HL-60 (cell line): ENCODE data around the gene SUSD4.

ENCODE experiments used
- DNase-seq, 2 experiments: peaks; one replicate each; pipeline ENCODE4 v3.0.0-alpha.2; 2010 to 2020; ENCODE audit warnings: low read depth in 1 of 2, low spot score in 1 of 2
- H3K27ac ChIP-seq: fragments of 250-450 bp; sonication (Bioruptor Pico); replicated peaks from 2 replicates; pipeline ENCODE4 v1.5.1; 2020; ENCODE audit warnings: mild to moderate bottlenecking, moderate library complexity
- H3K27me3 ChIP-seq: fragments of 250-450 bp; sonication (Bioruptor Pico); 2 replicates; pipeline ENCODE4 v1.5.1; 2021; ENCODE audit warnings: mild to moderate bottlenecking, moderate library complexity; ENCODE audit not compliant: insufficient read depth, poor library complexity, severe bottlenecking
- H3K4me3 ChIP-seq: replicated peaks from 2 replicates; pipeline ENCODE4 v1.5.1; 2011; ENCODE audit warnings: mild to moderate bottlenecking, control low read depth, low read length; ENCODE audit not compliant: insufficient read depth
- CTCF ChIP-seq: IDR thresholded peaks from one replicate; pipeline ENCODE4 v1.5.1; 2011; ENCODE audit warnings: low read length, control low read depth, inconsistent platforms; ENCODE audit not compliant: insufficient read depth
- GABPA ChIP-seq: IDR thresholded peaks from 2 replicates; pipeline ENCODE4 v1.6.1; 2012; ENCODE audit warnings: low read depth
- POLR2AphosphoS5 ChIP-seq: IDR thresholded peaks from 2 replicates; pipeline ENCODE4 v1.6.1; 2012; ENCODE audit warnings: low read depth
- SPI1 ChIP-seq: IDR thresholded peaks from 2 replicates; pipeline ENCODE4 v1.6.1; 2012; ENCODE audit warnings: low read depth, mild to moderate bottlenecking, borderline replicate concordance
- TF ChIP-seq, protein P1 (sequence below): IDR thresholded peaks from 2 replicates; pipeline ENCODE4 v1.6.1; 2012; ENCODE audit warnings: low read depth; ENCODE audit not compliant: insufficient replicate concordance

SUSD4 gene

DNA sequence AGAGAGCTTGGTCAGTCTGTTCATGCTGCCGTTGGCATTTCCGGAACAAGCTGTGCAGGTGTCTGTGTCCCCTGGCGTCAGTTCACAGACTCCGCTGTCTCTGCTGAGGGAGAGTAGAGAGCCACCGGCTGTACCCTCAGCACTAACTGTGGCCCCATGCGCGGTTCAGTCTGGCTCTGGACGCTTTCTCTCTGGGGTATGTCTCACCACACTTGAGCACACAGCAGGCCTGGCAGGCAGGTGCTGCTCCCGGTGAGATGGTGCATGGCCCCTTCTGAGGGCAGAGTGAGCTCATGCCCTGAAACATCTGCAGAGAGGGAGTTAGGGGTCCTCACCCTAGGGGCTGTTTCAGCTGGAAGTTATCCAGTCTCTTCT is 161.0 kb downstream of the SUSD4 start:
- DNase-seq: no peak
- Histone ChIP-seq H3K4me3 (no peak overlapping the region), H3K27me3 (no peaks in the 10 kb centered on the region), H3K27ac (no peak overlapping the region)
- TF ChIP-seq SPI1 (no peak), POLR2AphosphoS5 (no peak), CTCF (no peak), GABPA (no peak)
- TF ChIP-seq, protein P1, sequence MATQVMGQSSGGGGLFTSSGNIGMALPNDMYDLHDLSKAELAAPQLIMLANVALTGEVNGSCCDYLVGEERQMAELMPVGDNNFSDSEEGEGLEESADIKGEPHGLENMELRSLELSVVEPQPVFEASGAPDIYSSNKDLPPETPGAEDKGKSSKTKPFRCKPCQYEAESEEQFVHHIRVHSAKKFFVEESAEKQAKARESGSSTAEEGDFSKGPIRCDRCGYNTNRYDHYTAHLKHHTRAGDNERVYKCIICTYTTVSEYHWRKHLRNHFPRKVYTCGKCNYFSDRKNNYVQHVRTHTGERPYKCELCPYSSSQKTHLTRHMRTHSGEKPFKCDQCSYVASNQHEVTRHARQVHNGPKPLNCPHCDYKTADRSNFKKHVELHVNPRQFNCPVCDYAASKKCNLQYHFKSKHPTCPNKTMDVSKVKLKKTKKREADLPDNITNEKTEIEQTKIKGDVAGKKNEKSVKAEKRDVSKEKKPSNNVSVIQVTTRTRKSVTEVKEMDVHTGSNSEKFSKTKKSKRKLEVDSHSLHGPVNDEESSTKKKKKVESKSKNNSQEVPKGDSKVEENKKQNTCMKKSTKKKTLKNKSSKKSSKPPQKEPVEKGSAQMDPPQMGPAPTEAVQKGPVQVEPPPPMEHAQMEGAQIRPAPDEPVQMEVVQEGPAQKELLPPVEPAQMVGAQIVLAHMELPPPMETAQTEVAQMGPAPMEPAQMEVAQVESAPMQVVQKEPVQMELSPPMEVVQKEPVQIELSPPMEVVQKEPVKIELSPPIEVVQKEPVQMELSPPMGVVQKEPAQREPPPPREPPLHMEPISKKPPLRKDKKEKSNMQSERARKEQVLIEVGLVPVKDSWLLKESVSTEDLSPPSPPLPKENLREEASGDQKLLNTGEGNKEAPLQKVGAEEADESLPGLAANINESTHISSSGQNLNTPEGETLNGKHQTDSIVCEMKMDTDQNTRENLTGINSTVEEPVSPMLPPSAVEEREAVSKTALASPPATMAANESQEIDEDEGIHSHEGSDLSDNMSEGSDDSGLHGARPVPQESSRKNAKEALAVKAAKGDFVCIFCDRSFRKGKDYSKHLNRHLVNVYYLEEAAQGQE: no peak

DNA sequence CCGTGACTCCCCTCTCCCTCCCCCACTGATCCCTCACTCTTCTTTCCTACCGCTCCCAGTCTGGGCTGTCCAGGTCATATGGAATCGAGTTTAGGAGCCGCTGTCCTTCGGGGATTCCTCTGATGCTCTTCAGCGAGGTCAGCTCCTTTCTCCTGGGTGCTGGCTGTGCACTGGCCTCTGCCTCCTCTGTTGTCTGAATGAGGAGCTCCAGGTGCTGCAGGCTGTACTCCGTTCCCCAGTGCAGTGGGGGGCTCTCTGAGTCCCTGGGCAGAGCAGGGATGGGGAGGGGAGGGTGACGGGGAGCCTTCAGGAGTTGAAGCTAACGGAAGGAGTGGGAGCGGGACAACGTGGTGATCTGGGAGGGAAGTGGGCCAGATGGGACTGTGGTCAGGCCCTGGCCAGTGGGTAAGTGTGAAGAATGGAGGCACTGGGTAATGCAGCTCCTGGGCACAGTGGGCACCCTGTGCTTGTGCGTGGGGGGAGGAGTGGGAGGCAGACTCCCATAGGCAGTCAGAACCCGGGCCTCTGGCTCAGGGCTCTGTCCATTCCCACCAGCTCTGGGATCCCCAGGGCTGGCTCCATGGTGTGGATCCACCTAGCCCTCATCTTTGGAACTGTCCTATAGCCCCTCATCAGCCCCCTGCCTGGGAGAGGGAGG is 161.5 kb downstream of the SUSD4 start:
- Histone ChIP-seq H3K27ac (no peak overlapping the region), H3K27me3 (no peaks in the 10 kb centered on the region), H3K4me3 (no peak overlapping the region)
- TF ChIP-seq SPI1 (no peak), POLR2AphosphoS5 (no peak), GABPA (no peak), CTCF (no peak)
- TF ChIP-seq, protein P1: no peak
- no peak for DNase-seq

GRCh38 chr1:223201967-223202366 is 162.0 kb downstream of the SUSD4 start:
- H3K27me3 ChIP-seq: no peaks in the 10 kb centered on the region
- no peak for DNase-seq
- no peak overlapping the region for H3K4me3 ChIP-seq
- TF ChIP-seq POLR2AphosphoS5 (no peak), CTCF (no peak), SPI1 (no peak), GABPA (no peak)
- TF ChIP-seq, protein P1: no peak
- H3K27ac ChIP-seq: no peak overlapping the region
